Hepatocyte (in vitro differentiated cells): ENCODE results near the gene NR2F6. TPM values are rescaled to one million over a fixed set of nuclear protein-coding genes. Genes with fewer than 3 reads are reported as not detected.

Experiments used
- DNase-seq: peaks from one replicate; pipeline ENCODE4 v3.0.0-alpha.2; 2016; ENCODE audit warnings: low spot score
- H2AFZ ChIP-seq: fragments of 200-600 bp; sonication (generic); 2 replicates; pipeline ENCODE4 v1.6.0; 2016; ENCODE audit warnings: antibody characterized with exemption, mild to moderate bottlenecking
- H3K27ac ChIP-seq: fragments of 200-600 bp; sonication (generic); 2 replicates; pipeline ENCODE4 v1.5.1; 2016; ENCODE audit warnings: mild to moderate bottlenecking
- H3K27me3 ChIP-seq: fragments of 200-600 bp; sonication (generic); 2 replicates; pipeline ENCODE4 v1.6.1; 2016
- H3K36me3 ChIP-seq: fragments of 200-600 bp; sonication (generic); replicated peaks from 2 replicates; pipeline ENCODE4 v1.5.1; 2016; ENCODE audit warnings: low read depth; ENCODE audit not compliant: insufficient read depth
- H3K4me1 ChIP-seq: fragments of 200-600 bp; sonication (generic); 2 replicates; pipeline ENCODE4 v1.5.1; 2016; ENCODE audit warnings: mild to moderate bottlenecking, moderate library complexity; ENCODE audit not compliant: insufficient read depth
- H3K4me2 ChIP-seq: fragments of 200-600 bp; sonication (generic); 2 replicates; pipeline ENCODE4 v1.6.0; 2016
- H3K4me3 ChIP-seq: fragments of 200-600 bp; sonication (generic); 2 replicates; pipeline ENCODE4 v1.5.1; 2016; ENCODE audit warnings: mild to moderate bottlenecking
- H3K79me2 ChIP-seq: fragments of 200-600 bp; sonication (generic); 2 replicates; pipeline ENCODE4 v1.6.0; 2017; ENCODE audit warnings: mild to moderate bottlenecking
- H3K9me2 ChIP-seq: fragments of 200-600 bp; sonication (generic); replicated peaks from 2 replicates; pipeline ENCODE4 v1.6.0; 2017; ENCODE audit warnings: mild to moderate bottlenecking; ENCODE audit not compliant: insufficient read depth
- H3K9me3 ChIP-seq: fragments of 200-600 bp; sonication (generic); 2 replicates; pipeline ENCODE4 v1.5.1; 2016; ENCODE audit warnings: low read depth, mild to moderate bottlenecking
- H4K20me1 ChIP-seq: fragments of 200-600 bp; sonication (generic); 2 replicates; pipeline ENCODE4 v1.6.0; 2016; ENCODE audit warnings: mild to moderate bottlenecking; ENCODE audit not compliant: insufficient read depth, poor library complexity, severe bottlenecking
- EZH2 ChIP-seq: fragments of 200-600 bp; sonication (generic); IDR thresholded peaks from 2 replicates; pipeline ENCODE4 v1.6.1; 2016; ENCODE audit warnings: antibody characterized with exemption, mild to moderate bottlenecking, borderline replicate concordance
- EZH2phosphoT487 ChIP-seq: fragments of 200-600 bp; sonication (generic); IDR thresholded peaks from one replicate; pipeline ENCODE4 v1.6.1; 2018; ENCODE audit warnings: antibody characterized with exemption, mild to moderate bottlenecking, low read depth, moderate library complexity; ENCODE audit not compliant: unreplicated experiment, severe bottlenecking
- WGBS: methylation state at CpG from one replicate; pipeline ENCODE4 v1.1.6; 2016; ENCODE audit warnings: low lambda C conversion rate; ENCODE audit errors: missing lambda C conversion rate; 5-methylcytosine and 5-hydroxymethylcytosine counted together
- polyA plus RNA-seq: library from polyadenylated mRNA; unstranded; fragments of >200 nt; fragmentation: Nextera tagmentation; extraction: Ambion mirVana; gene quantifications from 2 replicates; pipeline ENCODE4 v1.2.1, GENCODE V29; 2016
- total RNA-seq: library from RNA; depleted of rRNA; stranded (reverse); fragments of >200 nt; gene quantifications from 2 replicates; pipeline ENCODE4 v1.2.3, GENCODE V29; 2014
- TF ChIP-seq, protein P1 (sequence below): fragments of 200-600 bp; sonication (generic); IDR thresholded peaks from 2 replicates; pipeline ENCODE4 v1.5.1; 2016; ENCODE audit warnings: antibody characterized with exemption, mild to moderate bottlenecking; ENCODE audit not compliant: poor library complexity

NR2F6 gene
- total and polyA plus RNA-seq, 2 experiments from 2014 or later = 116 to 169 TPM

DNA sequence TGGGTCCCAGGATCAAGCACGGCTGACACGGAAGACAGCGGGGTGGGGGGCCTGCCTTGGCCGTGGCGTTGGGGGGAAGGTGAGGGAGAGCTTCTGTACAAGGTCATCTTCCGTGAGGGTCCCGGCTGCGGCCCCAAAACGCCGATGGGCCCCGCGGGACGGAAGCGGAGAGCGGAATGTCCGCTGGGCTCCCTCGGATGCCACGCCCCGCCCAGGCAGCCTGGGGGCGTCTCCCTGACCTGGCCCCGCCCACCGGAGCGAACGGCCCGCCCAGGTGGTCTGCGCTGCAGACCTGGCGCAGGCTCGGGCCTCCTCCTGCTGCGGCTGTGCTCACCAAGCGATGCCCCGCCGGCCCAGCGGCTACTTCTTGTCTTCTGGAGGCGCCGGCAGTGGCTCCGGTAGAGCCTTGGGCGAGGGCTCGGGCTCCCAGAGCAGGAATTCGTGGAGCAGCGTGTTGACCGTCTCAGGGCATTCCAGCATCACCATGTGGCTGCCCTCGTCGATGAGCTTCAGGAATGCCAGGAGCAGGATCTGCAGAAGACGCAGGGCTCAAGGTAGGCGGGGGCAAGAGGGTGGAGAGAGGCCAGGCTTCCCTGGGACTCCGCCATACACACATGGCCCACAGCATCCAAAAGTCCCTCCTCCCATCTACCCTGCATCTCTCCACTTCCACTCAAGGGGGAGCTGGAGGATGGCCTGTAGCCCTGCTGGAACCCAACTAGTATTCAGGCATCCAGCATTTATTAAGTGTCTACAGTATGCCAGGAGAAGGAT is 46.8 kb upstream of the NR2F6 start:
- H3K9me3 ChIP-seq = no peaks in the 10 kb centered on the region
- H3K27me3 ChIP-seq = no peaks in the 10 kb centered on the region
- H3K4me2 ChIP-seq = peak overlapping the region; percentile 93

DNA sequence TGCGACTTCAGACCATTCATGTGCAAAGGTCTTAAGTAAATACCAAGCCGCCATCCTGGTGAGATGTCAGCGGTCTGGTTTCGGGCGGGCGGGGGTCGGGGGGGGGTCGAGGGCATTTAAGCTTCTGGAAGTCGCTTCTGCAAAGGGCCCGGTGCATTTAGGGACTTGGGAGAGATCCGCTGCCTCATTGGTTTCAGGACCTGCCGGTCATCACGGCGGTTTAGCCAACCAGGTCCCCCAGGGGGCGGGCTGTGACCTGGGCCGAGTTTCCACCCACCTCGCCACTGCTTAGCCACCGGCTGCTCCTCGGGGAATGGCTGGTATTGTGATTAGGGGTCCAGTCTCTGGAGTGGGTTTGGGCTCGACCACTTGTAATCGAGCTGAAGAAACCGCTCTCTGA is 43.8 kb upstream of the NR2F6 start:
- no peaks in the 10 kb centered on the region for H3K9me2 ChIP-seq
- 16% methylated on average over 21 of the region's 22 CpGs for WGBS
- no peak overlapping the region for H2AFZ ChIP-seq

More for the DNA sequence above, 46.8 kb upstream of the NR2F6 start:
- no peaks in the 10 kb centered on the region for H3K79me2 ChIP-seq
- H3K27ac ChIP-seq = peak overlapping the region; percentile 77
- H3K9me2 ChIP-seq = no peaks in the 10 kb centered on the region
- peak; percentile 89 for DNase-seq
- H2AFZ ChIP-seq = peak overlapping the region; percentile 96
- H3K36me3 ChIP-seq = no peaks in the 10 kb centered on the region
- H4K20me1 ChIP-seq = no peaks in the 10 kb centered on the region
- H3K4me3 ChIP-seq = peak overlapping the region; percentile 55
- H3K4me1 ChIP-seq = peaks cover 3% of the 10 kb centered on the region
- no peak for TF ChIP-seq EZH2phosphoT487
- TF ChIP-seq, protein P1, sequence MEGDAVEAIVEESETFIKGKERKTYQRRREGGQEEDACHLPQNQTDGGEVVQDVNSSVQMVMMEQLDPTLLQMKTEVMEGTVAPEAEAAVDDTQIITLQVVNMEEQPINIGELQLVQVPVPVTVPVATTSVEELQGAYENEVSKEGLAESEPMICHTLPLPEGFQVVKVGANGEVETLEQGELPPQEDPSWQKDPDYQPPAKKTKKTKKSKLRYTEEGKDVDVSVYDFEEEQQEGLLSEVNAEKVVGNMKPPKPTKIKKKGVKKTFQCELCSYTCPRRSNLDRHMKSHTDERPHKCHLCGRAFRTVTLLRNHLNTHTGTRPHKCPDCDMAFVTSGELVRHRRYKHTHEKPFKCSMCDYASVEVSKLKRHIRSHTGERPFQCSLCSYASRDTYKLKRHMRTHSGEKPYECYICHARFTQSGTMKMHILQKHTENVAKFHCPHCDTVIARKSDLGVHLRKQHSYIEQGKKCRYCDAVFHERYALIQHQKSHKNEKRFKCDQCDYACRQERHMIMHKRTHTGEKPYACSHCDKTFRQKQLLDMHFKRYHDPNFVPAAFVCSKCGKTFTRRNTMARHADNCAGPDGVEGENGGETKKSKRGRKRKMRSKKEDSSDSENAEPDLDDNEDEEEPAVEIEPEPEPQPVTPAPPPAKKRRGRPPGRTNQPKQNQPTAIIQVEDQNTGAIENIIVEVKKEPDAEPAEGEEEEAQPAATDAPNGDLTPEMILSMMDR = peak; percentile 63
- no peak for TF ChIP-seq EZH2
- WGBS = 2% methylated on average over 27 of the region's 46 CpGs

DNA sequence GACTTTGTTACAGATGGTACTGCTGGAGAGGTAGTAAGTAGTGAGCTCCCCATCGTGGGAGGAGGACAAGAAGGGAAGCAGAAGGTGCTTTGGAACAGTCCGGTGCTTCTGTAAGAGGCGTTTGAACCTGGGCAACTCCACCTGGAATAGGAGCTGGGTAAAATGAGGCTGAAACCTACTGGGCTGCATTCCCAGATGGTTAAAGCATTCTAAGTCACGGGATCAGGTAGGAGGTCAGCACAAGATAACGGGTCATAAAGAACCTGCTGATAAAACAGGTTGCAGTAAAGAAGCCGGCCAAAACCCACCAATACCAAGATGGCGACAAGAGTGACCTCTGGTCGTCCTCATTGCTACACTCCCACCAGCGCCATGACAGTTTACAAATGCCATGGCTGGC is 41.0 kb upstream of the NR2F6 start:
- WGBS = 72% methylated on average over 9 of the region's 9 CpGs
- H3K27me3 ChIP-seq = peaks cover under 1% of the 10 kb centered on the region
- no peak for TF ChIP-seq EZH2
- TF ChIP-seq, protein P1 = no peak
- no peak for TF ChIP-seq EZH2phosphoT487
- H4K20me1 ChIP-seq = no peaks in the 10 kb centered on the region
- no peak overlapping the region for H3K27ac ChIP-seq
- H3K9me3 ChIP-seq = no peaks in the 10 kb centered on the region
- no peak overlapping the region for H3K4me2 ChIP-seq
- no peaks in the 10 kb centered on the region for H3K36me3 ChIP-seq
- H2AFZ ChIP-seq = no peak overlapping the region
- H3K4me1 ChIP-seq = peaks cover 12% of the 10 kb centered on the region
- H3K79me2 ChIP-seq = no peaks in the 10 kb centered on the region
- no peak overlapping the region for H3K4me3 ChIP-seq
- DNase-seq = no peak
- H3K9me2 ChIP-seq = no peaks in the 10 kb centered on the region

More for the DNA sequence above, 43.8 kb upstream of the NR2F6 start:
- Histone ChIP-seq H3K4me2 (peak overlapping the region; percentile 77), H3K36me3 (no peaks in the 10 kb centered on the region), H3K9me3 (no peaks in the 10 kb centered on the region), H3K79me2 (no peaks in the 10 kb centered on the region), H3K27me3 (no peaks in the 10 kb centered on the region), H3K4me1 (peaks cover 3% of the 10 kb centered on the region), H3K4me3 (no peak overlapping the region), H4K20me1 (no peaks in the 10 kb centered on the region), H3K27ac (no peak overlapping the region)
- no peak for TF ChIP-seq EZH2phosphoT487
- TF ChIP-seq EZH2 = no peak
- TF ChIP-seq, protein P1 = no peak
- peak; percentile 76 for DNase-seq
